HCT116 (cell line): ENCODE data around the gene OSBP2. TPM values are rescaled to one million over a fixed set of nuclear protein-coding genes. Genes with fewer than 3 reads are reported as not detected.

ENCODE experiments used
- ATAC-seq: fragments of 200-7000 bp; cut with Tn5 transposase; 2 replicates; pipeline ENCODE4 v1.9.1; 2020; ENCODE audit warnings: mild to moderate bottlenecking, moderate library complexity
- BruUV-seq: library from RNA; stranded (reverse); fragments of 400-500 nt; replicated peaks from 2 replicates; lab custom pipeline; 2021; lab: Mats Ljungman, UMichigan
- CTCF ChIA-PET: fragments of 300-600 bp; sonication (Branson Sonifier 250); formaldehyde crosslinking; loops from one replicate; lab custom pipeline; 2021; ENCODE audit warnings: antibody characterized with exemption; lab: Charles Lee
- POLR2A ChIA-PET: fragments of 300-600, 350-600 bp; sonication (Branson Sonifier 250); formaldehyde crosslinking; loops from one replicate; lab custom pipeline; 2021; ENCODE audit warnings: antibody characterized with exemption; lab: Charles Lee
- RAD21 ChIA-PET, 2 experiments: fragments of 300-600 bp; sonication (Branson Sonifier 250); formaldehyde crosslinking; loops; one replicate each; lab custom pipeline; 2023; ENCODE audit warnings: low total read pairs in 2 of 2; ENCODE audit not compliant: uncharacterized antibody in 2 of 2, unreplicated experiment in 2 of 2, low non-redundant PET in 1 of 2; lab: Charles Lee
- DNase-seq: peaks from one replicate; pipeline ENCODE4 v3.0.0-alpha.2; 2010; ENCODE audit warnings: low read depth, low spot score
- H2AFZ ChIP-seq: fragments of 200-600 bp; shearing (Covaris generic), sonication (generic); 2 replicates; pipeline ENCODE4 v1.6.1; 2017; ENCODE audit warnings: low read depth, mixed run types, mixed read lengths, antibody characterized with exemption, low read length; ENCODE audit not compliant: poor library complexity, severe bottlenecking
- H3K27ac ChIP-seq: 2 replicates; pipeline ENCODE4 v1.5.1; 2012; ENCODE audit warnings: low read depth, low read length
- H3K27me3 ChIP-seq: fragments of 200-600 bp; sonication (generic); 2 replicates; pipeline ENCODE4 v1.6.1; 2016; ENCODE audit warnings: mixed run types, low read length, mixed read lengths; ENCODE audit not compliant: insufficient read depth
- H3K36me3 ChIP-seq, 2 experiments: fragments of 200-500 bp in 1 of 2; fragments of 200-600 bp in 1 of 2; sonication (Bioruptor generic) in 1 of 2; sonication (generic) in 1 of 2; 2 replicates each; pipeline versions ENCODE4 v1.5.1 to v1.6.1; 2014 to 2016; ENCODE audit warnings: low read length in 2 of 2, inconsistent platforms in 1 of 2, mixed read lengths in 1 of 2, mixed run types in 1 of 2; ENCODE audit not compliant: insufficient read depth in 2 of 2, control insufficient read depth in 1 of 2
- H3K4me1 ChIP-seq, 2 experiments: fragments of 200-600 bp in 1 of 2; sonication (generic) in 1 of 2; 2 replicates each; pipeline versions ENCODE4 v1.5.1 to v1.6.1; 2012 to 2017; ENCODE audit warnings: low read length in 2 of 2, inconsistent platforms in 1 of 2, mild to moderate bottlenecking in 1 of 2, mixed read lengths in 1 of 2, mixed run types in 1 of 2, moderate library complexity in 1 of 2; ENCODE audit not compliant: insufficient read depth in 2 of 2, control insufficient read depth in 1 of 2
- H3K4me2 ChIP-seq: fragments of 200-600 bp; sonication (generic); 2 replicates; pipeline ENCODE4 v1.6.1; 2017; ENCODE audit warnings: mixed run types, low read length, mixed read lengths
- H3K4me3 ChIP-seq, 2 experiments: fragments of 200-600 bp in 1 of 2; sonication (generic) in 1 of 2; replicated peaks in 1 of 2; 2 replicates each; pipeline ENCODE4 v1.5.1; 2011 to 2016; ENCODE audit warnings: low read length in 2 of 2, control low read depth in 1 of 2, low read depth in 1 of 2, mild to moderate bottlenecking in 1 of 2, mixed read lengths in 1 of 2, mixed run types in 1 of 2
- H3K79me2 ChIP-seq: fragments of 200-600 bp; sonication (generic); 2 replicates; pipeline ENCODE4 v1.6.1; 2017; ENCODE audit warnings: mild to moderate bottlenecking, mixed run types, low read length, moderate library complexity, mixed read lengths; ENCODE audit not compliant: insufficient read depth
- H3K9ac ChIP-seq: fragments of 200-600 bp; sonication (generic); 2 replicates; pipeline ENCODE4 v1.6.1; 2016; ENCODE audit warnings: low read length, mixed read lengths
- H3K9me2 ChIP-seq: fragments of 200-600 bp; sonication (generic), shearing (Covaris generic); 2 replicates; pipeline ENCODE4 v1.6.1; 2017; ENCODE audit warnings: mixed run types, mild to moderate bottlenecking, moderate library complexity; ENCODE audit not compliant: insufficient read depth
- H3K9me3 ChIP-seq, 2 experiments: fragments of 200-500 bp in 1 of 2; fragments of 200-600 bp in 1 of 2; sonication (Bioruptor generic) in 1 of 2; sonication (generic) in 1 of 2; 2 replicates each; pipeline ENCODE4 v1.6.1; 2014 to 2017; ENCODE audit warnings: low read length in 2 of 2, mixed read lengths in 2 of 2, inconsistent platforms in 1 of 2, low read depth in 1 of 2, mild to moderate bottlenecking in 1 of 2, mixed run types in 1 of 2, moderate library complexity in 1 of 2; ENCODE audit not compliant: control insufficient read depth in 1 of 2, insufficient read depth in 1 of 2
- H4K20me1 ChIP-seq: fragments of 200-600 bp; sonication (generic), shearing (Covaris generic); 2 replicates; pipeline ENCODE4 v1.6.1; 2017; ENCODE audit warnings: mixed run types, mild to moderate bottlenecking, moderate library complexity; ENCODE audit not compliant: insufficient read depth
- EGR1 ChIP-seq: IDR thresholded peaks from 2 replicates; pipeline ENCODE4 v1.6.1; 2012; ENCODE audit warnings: low read depth
- ELF1 ChIP-seq: IDR thresholded peaks from 2 replicates; pipeline ENCODE4 v1.6.1; 2012; ENCODE audit warnings: low read depth, borderline replicate concordance
- EZH2 ChIP-seq: fragments of 200-600 bp; sonication (generic); IDR thresholded peaks from 2 replicates; pipeline ENCODE4 v1.6.1; 2017; ENCODE audit warnings: antibody characterized with exemption, mixed run types
- FOSL1 ChIP-seq: IDR thresholded peaks from 2 replicates; pipeline ENCODE4 v1.6.1; 2012; ENCODE audit warnings: low read depth
- JUND ChIP-seq: IDR thresholded peaks from 2 replicates; pipeline ENCODE4 v1.6.1; 2012
- POLR2AphosphoS5 ChIP-seq: IDR thresholded peaks from 2 replicates; pipeline ENCODE4 v1.6.1; 2011; ENCODE audit warnings: mild to moderate bottlenecking, low read depth, low read length, moderate library complexity
- RAD21 ChIP-seq: IDR thresholded peaks from 2 replicates; pipeline ENCODE4 v1.6.1; 2012; ENCODE audit warnings: low read depth, mild to moderate bottlenecking
- SIN3A ChIP-seq: IDR thresholded peaks from 2 replicates; pipeline ENCODE4 v1.6.1; 2012; ENCODE audit warnings: low read depth
- TCF7L2 ChIP-seq: IDR thresholded peaks from 2 replicates; pipeline ENCODE4 v1.7.0; 2011; ENCODE audit warnings: borderline replicate concordance, inconsistent platforms; ENCODE audit not compliant: insufficient read depth, insufficient read length; ENCODE audit errors: extremely low read depth
- ZFX ChIP-seq: fragments of 450-650 bp; IDR thresholded peaks from 2 replicates; pipeline ENCODE4 v1.6.1; 2017
- intact Hi-C: fragments of 100-400 bp; cut with micrococcal nuclease; formaldehyde crosslinking; loops from 2 replicates; pipeline ENCODE4 v1.10.0; 2022
- total RNA-seq: library from RNA; stranded (reverse); gene quantifications from one replicate; pipeline ENCODE4 v1.2.1, GENCODE V29; 2021; ENCODE audit not compliant: unreplicated experiment
- TF ChIP-seq, protein P1 (sequence below): IDR thresholded peaks from 2 replicates; pipeline ENCODE4 v1.6.1; 2011; ENCODE audit warnings: mild to moderate bottlenecking, low read length, moderate library complexity; ENCODE audit not compliant: insufficient replicate concordance; ENCODE audit errors: extremely low read depth
- TF ChIP-seq, protein P2 (sequence below): IDR thresholded peaks from 2 replicates; pipeline ENCODE4 v1.6.1; 2012; ENCODE audit warnings: low read depth

OSBP2 gene
- total RNA-seq, 1 experiment from 2014 or later = 12.9 TPM

DNA sequence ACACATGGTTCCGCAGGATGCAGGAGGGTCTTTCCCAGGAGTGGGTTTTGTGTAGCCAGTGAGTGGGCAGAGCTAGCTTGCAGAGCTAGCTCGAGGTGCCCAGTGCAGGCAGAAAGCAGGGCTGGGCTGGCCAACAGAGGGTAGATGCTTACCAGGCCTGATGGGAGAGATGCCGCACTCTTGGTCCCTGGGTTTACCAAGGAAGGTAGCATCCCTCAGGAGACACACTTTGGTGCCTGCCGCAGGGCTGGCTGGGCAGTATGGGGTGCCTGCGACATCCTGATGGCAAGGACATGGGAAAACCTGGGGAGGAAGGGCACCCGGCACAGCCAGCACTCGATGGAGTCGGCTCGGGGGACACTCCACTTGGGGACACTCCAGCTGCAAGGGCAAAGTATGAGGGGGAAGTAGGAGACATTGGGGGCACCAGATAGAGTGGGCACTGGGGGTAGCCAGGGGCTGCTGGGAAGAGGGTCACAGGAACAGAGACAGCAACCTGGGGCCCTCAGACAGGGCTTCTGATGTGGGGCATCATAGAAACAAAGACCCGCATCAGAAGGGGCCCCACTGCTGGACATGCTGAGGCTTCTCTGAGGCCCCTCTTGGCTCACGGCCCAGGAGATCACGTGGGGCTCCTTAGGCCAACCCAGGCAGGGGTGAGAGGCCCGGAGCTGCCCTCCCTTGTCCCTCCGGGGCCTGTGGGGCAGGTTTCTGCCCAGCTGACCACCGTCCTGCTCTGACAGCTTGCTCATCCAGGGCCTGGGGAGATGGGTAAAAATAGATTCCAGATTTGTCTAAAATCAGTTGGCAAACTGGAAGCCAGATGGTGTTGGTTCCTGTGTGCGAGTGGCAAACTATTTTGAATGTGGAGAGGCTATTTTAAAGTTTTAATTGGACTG lies 184.1 kb downstream of the OSBP2 start:
- BruUV-seq = no TSS peak
- CTCF ChIA-PET = no interaction called here
- Histone ChIP-seq H3K4me2 (no peak overlapping the region), H3K4me3 (no peak overlapping the region), H3K4me1 (peaks cover 9 to 16% of the 10 kb centered on the region in 2 experiments), H3K9ac (no peak overlapping the region), H3K9me2 (no peaks in the 10 kb centered on the region), H4K20me1 (no peaks in the 10 kb centered on the region)
- RAD21 ChIA-PET = no interaction called here
- ATAC-seq = no peak
- no peak for DNase-seq
- intact Hi-C loops = no loop called here
- TF ChIP-seq FOSL1 (no peak), RAD21 (no peak), EGR1 (no peak), JUND (no peak), SIN3A (no peak), EZH2 (no peak), POLR2AphosphoS5 (no peak), ZFX (no peak), ELF1 (no peak), TCF7L2 (no peak)
- TF ChIP-seq, protein P1, sequence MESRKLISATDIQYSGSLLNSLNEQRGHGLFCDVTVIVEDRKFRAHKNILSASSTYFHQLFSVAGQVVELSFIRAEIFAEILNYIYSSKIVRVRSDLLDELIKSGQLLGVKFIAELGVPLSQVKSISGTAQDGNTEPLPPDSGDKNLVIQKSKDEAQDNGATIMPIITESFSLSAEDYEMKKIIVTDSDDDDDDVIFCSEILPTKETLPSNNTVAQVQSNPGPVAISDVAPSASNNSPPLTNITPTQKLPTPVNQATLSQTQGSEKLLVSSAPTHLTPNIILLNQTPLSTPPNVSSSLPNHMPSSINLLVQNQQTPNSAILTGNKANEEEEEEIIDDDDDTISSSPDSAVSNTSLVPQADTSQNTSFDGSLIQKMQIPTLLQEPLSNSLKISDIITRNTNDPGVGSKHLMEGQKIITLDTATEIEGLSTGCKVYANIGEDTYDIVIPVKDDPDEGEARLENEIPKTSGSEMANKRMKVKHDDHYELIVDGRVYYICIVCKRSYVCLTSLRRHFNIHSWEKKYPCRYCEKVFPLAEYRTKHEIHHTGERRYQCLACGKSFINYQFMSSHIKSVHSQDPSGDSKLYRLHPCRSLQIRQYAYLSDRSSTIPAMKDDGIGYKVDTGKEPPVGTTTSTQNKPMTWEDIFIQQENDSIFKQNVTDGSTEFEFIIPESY = no peak
- TF ChIP-seq, protein P2, sequence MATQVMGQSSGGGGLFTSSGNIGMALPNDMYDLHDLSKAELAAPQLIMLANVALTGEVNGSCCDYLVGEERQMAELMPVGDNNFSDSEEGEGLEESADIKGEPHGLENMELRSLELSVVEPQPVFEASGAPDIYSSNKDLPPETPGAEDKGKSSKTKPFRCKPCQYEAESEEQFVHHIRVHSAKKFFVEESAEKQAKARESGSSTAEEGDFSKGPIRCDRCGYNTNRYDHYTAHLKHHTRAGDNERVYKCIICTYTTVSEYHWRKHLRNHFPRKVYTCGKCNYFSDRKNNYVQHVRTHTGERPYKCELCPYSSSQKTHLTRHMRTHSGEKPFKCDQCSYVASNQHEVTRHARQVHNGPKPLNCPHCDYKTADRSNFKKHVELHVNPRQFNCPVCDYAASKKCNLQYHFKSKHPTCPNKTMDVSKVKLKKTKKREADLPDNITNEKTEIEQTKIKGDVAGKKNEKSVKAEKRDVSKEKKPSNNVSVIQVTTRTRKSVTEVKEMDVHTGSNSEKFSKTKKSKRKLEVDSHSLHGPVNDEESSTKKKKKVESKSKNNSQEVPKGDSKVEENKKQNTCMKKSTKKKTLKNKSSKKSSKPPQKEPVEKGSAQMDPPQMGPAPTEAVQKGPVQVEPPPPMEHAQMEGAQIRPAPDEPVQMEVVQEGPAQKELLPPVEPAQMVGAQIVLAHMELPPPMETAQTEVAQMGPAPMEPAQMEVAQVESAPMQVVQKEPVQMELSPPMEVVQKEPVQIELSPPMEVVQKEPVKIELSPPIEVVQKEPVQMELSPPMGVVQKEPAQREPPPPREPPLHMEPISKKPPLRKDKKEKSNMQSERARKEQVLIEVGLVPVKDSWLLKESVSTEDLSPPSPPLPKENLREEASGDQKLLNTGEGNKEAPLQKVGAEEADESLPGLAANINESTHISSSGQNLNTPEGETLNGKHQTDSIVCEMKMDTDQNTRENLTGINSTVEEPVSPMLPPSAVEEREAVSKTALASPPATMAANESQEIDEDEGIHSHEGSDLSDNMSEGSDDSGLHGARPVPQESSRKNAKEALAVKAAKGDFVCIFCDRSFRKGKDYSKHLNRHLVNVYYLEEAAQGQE = no peak
- TF ChIP-seq, all 23 proteins: peak for 0
- H3K9me3 ChIP-seq = no peaks in the 10 kb centered on the region
- H3K79me2 ChIP-seq = no peaks in the 10 kb centered on the region
- POLR2A ChIA-PET = no interaction called here
- no peaks in the 10 kb centered on the region for H3K36me3 ChIP-seq
- no peaks in the 10 kb centered on the region for H3K27me3 ChIP-seq
- no peak overlapping the region for H2AFZ ChIP-seq
- no peak overlapping the region for H3K27ac ChIP-seq
